GM21381 (cell line): ENCODE measurements around the gene PPP1R7.

Source experiments
- ATAC-seq: cut with Tn5 transposase; IDR thresholded peaks from one replicate; pipeline ENCODE4 v1.9.1; 2021; ENCODE audit warnings: mild to moderate bottlenecking, moderate library complexity; ENCODE audit not compliant: unreplicated experiment

Gene PPP1R7

DNA sequence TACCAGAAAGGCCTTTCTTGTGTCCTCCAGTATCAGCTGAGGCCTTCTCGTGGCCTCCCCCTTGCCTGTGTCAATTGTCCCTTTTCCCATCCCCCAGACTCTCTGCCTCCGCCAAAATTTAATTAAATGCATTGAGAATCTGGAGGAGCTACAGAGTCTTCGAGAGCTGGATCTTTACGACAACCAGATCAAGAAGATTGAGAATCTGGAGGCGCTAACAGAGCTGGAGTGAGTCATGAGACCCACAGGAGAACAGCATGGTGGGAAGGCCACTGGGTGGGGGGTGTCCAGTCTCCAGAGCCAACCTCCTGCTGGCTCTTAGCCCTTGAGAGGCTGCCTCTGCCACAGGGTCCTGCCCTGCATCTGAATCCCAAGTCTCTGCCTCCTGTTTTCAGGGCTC, 8.8 kb downstream of the PPP1R7 start:
- no peak for ATAC-seq

GRCh38 chr2:241160318-241160717, 10.1 kb downstream of the PPP1R7 start:
- ATAC-seq, result no peak

- ATAC-seq, result no peak
Observed at GRCh38 chr2:241161646-241162281, 11.5 kb downstream of the PPP1R7 start.

- no peak for ATAC-seq
Observed at GRCh38 chr2:241163601-241164118, 13.4 kb downstream of the PPP1R7 start.

DNA sequence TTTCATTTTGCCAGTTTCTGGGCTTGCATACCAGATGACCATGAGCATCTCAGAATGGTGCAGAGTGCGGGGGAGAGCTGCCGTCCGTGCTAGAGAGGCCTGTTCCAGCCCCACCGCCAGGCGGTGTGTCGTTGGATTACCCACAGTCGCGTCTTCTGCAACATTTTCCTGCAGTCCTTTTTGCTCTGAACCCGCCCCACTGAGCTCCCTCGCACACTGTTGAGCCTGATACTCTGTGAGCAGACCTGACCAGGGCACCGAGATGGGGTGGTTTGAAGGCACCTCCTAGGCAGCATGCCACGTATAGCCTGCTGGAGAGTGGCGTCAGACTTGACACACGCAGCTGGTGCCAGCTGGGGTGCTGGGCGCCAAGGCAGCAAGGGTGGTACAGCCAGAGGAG, 18.1 kb downstream of the PPP1R7 start:
- no peak for ATAC-seq

DNA sequence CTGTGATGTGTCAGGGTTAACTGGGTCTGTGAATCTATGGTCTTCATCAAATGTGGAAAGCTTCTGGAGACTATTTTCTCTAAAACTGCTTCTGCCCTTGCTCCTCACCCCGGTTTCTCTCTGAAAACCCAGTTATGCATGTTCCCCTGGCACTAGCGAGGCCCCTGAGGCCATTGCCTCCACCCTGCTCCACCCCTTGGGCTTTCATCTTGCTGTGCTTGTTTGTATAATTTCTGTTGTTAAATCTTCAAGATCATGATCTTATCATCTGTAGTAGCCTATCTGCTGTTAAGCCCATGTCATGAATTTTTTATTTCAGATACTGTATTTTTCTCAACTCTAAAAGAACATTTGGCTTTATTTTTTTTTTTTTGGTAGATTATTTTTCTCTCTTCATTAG, 23.3 kb downstream of the PPP1R7 start:
- no peak for ATAC-seq

DNA sequence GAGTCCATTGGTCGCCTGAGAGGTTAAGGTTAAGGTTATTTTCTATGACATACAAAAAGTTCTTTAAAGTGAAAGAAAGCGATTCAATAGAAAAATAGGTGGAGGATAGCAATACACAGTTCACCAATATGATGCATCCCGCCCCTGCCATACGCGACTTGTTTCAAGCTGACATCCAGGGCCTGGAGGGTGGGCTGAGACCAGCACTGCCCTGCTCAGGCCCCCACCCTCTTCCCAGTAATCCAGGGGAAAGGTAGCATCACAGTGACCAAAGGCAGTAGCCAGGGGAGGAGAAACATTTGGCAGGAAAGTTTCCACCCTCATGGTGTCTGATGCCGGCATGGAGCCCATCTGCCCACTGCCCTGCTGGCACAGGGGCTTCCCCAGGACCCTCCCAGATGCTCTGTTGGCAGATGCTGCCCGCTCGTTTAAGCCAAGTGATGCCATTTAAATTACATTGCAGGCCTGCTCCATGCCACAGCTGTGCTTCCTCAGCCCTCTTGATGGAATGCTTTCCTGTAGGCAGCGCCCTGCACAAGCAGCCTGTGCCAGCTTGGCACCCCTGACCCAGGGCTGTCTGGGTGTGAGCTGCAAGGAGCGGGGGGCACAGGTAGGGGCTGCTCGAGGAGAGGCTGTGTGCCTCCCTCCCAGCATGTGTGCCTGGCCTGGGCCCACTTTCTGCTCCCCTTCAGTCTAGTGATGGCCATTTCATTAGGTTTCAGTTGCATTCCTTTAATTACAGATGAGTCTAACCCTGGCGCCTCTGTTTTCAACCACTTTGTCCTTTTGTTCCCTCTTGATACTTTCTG, 27.5 kb downstream of the PPP1R7 start:
- no peak for ATAC-seq

DNA sequence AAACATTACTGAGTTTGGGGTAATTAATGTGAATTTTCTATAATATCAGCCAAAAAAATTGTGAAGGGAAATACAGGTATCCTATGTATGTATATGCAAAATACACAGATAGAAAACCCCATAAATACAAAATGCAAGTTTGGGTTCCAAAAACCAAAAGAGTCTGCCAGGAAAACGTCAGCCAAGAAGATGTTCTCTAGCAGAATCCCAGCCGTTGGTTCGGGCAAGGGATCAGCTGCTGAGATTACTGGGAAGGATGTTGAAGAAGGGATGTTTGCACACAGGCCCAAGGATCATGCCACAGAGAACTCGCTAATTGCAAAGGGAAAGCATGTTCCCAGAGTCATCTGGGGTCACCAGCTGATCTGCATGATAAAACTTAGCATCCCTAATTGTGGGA, 28.7 kb downstream of the PPP1R7 start:
- no peak for ATAC-seq

- no peak for ATAC-seq
Observed at GRCh38 chr2:241179899-241180298, 29.6 kb downstream of the PPP1R7 start.

GRCh38 chr2:241180495-241180894, 30.2 kb downstream of the PPP1R7 start:
- ATAC-seq, result no peak

- ATAC-seq, result no peak
Observed at GRCh38 chr2:241182126-241182525, 31.9 kb downstream of the PPP1R7 start.

GRCh38 chr2:241182531-241183133, 32.4 kb downstream of the PPP1R7 start:
- ATAC-seq, result no peak

GRCh38 chr2:241183221-241183620, 33.0 kb downstream of the PPP1R7 start:
- ATAC-seq, result no peak

GRCh38 chr2:241184901-241185300, 34.6 kb downstream of the PPP1R7 start:
- ATAC-seq, result no peak

DNA sequence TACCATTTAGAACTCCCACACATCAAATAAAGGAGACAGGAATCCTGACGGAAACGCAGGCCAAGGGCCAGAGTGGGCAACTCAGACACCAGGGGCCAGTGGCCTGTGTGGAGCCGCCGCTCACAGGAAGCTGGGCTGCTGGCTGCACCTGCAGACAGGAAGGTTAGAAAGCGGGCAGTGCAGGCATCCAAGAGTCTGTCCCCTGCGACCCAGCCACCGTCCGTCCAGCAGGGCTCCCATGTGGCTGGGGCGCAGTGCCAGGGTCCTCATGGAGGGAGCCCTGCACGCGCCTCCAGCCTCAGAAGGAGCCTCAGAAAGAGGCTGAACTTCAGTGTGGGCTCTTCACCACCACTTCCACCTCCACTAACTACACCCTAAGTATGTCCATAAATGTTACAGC, 35.7 kb downstream of the PPP1R7 start:
- ATAC-seq, result no peak

- ATAC-seq, result no peak
Observed at GRCh38 chr2:241187101-241187917, 37.0 kb downstream of the PPP1R7 start.

DNA sequence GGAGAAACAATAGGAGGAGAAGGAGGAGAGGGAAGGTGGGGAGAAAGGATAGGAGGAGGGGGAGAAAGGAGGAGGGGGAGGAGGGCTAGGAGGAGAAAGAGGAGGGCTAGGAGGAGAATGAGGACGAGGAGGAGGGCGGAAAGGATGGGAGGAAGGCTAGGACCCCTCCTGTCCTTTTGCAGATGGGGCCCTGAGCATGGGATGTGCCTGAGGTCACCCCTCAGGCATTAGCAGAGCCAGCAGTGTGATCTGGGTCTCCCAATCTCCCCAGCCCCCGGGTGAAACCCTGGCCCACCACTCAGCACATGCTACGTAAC, 37.6 kb downstream of the PPP1R7 start:
- no peak for ATAC-seq

GRCh38 chr2:241188361-241189092, 38.3 kb downstream of the PPP1R7 start, which contains the start of gene ANO7:
ANO7 (plus strand) TSS chr2:241188677; CDS start chr2:241190064, 1,387 bp downstream.
- no peak for ATAC-seq

- no peak for ATAC-seq
Observed at GRCh38 chr2:241189093-241189855, 39.0 kb downstream of the PPP1R7 start.

GRCh38 chr2:241189856-241190201, 39.6 kb downstream of the PPP1R7 start:
- no peak for ATAC-seq
